LNCaP clone FGC (cell line): Measurements from ENCODE around the gene AKAP12.

ENCODE experiments used
- DNase-seq: peaks from one replicate; pipeline ENCODE4 v3.0.0-alpha.2; 2011; ENCODE audit warnings: low read depth
- H3K4me3 ChIP-seq: 2 replicates; pipeline ENCODE4 v1.5.1; 2011; ENCODE audit warnings: mild to moderate bottlenecking, low read depth, low read length, control low read depth
- CTCF ChIP-seq: IDR thresholded peaks from 2 replicates; pipeline ENCODE4 v1.5.1; 2012; ENCODE audit warnings: mild to moderate bottlenecking; ENCODE audit not compliant: control insufficient read depth, insufficient read depth; ENCODE audit errors: extremely low read depth

Gene AKAP12

GRCh38 chr6:151205721-151206600 is 33.8 kb upstream of the AKAP12 start:
- no peak overlapping the region for H3K4me3 ChIP-seq
- no peak for DNase-seq
- no peak for TF ChIP-seq CTCF

- no peak overlapping the region for H3K4me3 ChIP-seq
- TF ChIP-seq CTCF, result no peak
- no peak for DNase-seq
Measured at GRCh38 chr6:151207674-151208073, 32.1 kb upstream of the AKAP12 start.

- TF ChIP-seq CTCF, result no peak
- DNase-seq, result no peak
- H3K4me3 ChIP-seq, result no peak overlapping the region
Measured at GRCh38 chr6:151209071-151209831, 30.5 kb upstream of the AKAP12 start.

- DNase-seq, result no peak
- no peak overlapping the region for H3K4me3 ChIP-seq
- TF ChIP-seq CTCF, result no peak
Measured at GRCh38 chr6:151211075-151211474, 28.7 kb upstream of the AKAP12 start.

GRCh38 chr6:151213352-151213751 is 26.4 kb upstream of the AKAP12 start:
- H3K4me3 ChIP-seq, result no peak overlapping the region
- no peak for DNase-seq
- TF ChIP-seq CTCF, result no peak

- TF ChIP-seq CTCF, result no peak
- no peak overlapping the region for H3K4me3 ChIP-seq
- no peak for DNase-seq
Measured at GRCh38 chr6:151215999-151216398, 23.8 kb upstream of the AKAP12 start.
